Measurements from ENCODE around the gene MS4A18. TPM values are rescaled to one million over a fixed set of nuclear protein-coding genes. Genes with fewer than 3 reads are reported as not detected.

MS4A18 gene
- total RNA-seq, 1 experiment from 2014 or later: not detected

- intact Hi-C loops (cut with micrococcal nuclease): no loop called here
- no TSS peak for BruUV-seq (replicated peaks)
- ChIA-PET CTCF (interaction anchor here (1.2 kb wide), 1 partner anchor 48 kb away, joined by 5 read pairs; no protein-coding TSS in a partner anchor), POLR2A (no interaction called here)
- no peaks in the 10 kb centered on the region for H3K9me3 Mint-ChIP-seq (ENCODE audit: unreplicated experiment)
- no peak overlapping the region for H3K27ac Mint-ChIP-seq (ENCODE audit: low read depth, unreplicated experiment)
- H3K27me3 Mint-ChIP-seq (ENCODE audit: insufficient read depth, unreplicated experiment): no peaks in the 10 kb centered on the region
- DNase-seq (ENCODE audit: unreplicated experiment): no peak
- no peaks in the 10 kb centered on the region for H3K36me3 Mint-ChIP-seq (ENCODE audit: insufficient read depth, unreplicated experiment)
- peaks cover 3% of the 10 kb centered on the region for H3K4me1 Mint-ChIP-seq (ENCODE audit: insufficient read depth, unreplicated experiment)
- H3K4me3 Mint-ChIP-seq (ENCODE audit: unreplicated experiment): no peak overlapping the region
- no peak for TF ChIP-seq CTCF (IDR thresholded peaks at IDR 0.05; ENCODE audit: unreplicated experiment)
Observed at GRCh38 chr11:60782393-60783140, 58.0 kb downstream of the MS4A18 start.

GRCh38 chr11:60783141-60783484 is 58.6 kb downstream of the MS4A18 start:
- intact Hi-C loops (cut with micrococcal nuclease): no loop called here
- CTCF ChIA-PET: interaction anchor here (0.6 to 1.2 kb wide), 2 partner anchors 47 to 404 kb away, joined by 4 to 5 read pairs; no protein-coding TSS in a partner anchor
- Mint-ChIP-seq H3K4me1 (ENCODE audit: insufficient read depth, unreplicated experiment) (no peaks in the 10 kb centered on the region), H3K36me3 (ENCODE audit: insufficient read depth, unreplicated experiment) (no peaks in the 10 kb centered on the region), H3K4me3 (ENCODE audit: unreplicated experiment) (no peak overlapping the region), H3K27me3 (ENCODE audit: insufficient read depth, unreplicated experiment) (no peaks in the 10 kb centered on the region), H3K27ac (ENCODE audit: low read depth, unreplicated experiment) (no peak overlapping the region), H3K9me3 (ENCODE audit: unreplicated experiment) (no peaks in the 10 kb centered on the region)
- no TSS peak for BruUV-seq (replicated peaks)
- TF ChIP-seq CTCF (IDR thresholded peaks at IDR 0.05; ENCODE audit: unreplicated experiment): no peak
- DNase-seq (ENCODE audit: unreplicated experiment): no peak
- POLR2A ChIA-PET: no interaction called here

- BruUV-seq (replicated peaks): no TSS peak
- ChIA-PET POLR2A (no interaction called here), CTCF (interaction anchor here (0.6 to 1.5 kb wide), 3 partner anchors 8 to 421 kb away, joined by 4 to 7 read pairs (median 4); no protein-coding TSS in a partner anchor)
- Mint-ChIP-seq H3K4me3 (ENCODE audit: unreplicated experiment) (no peak overlapping the region), H3K36me3 (ENCODE audit: insufficient read depth, unreplicated experiment) (no peaks in the 10 kb centered on the region), H3K27me3 (ENCODE audit: insufficient read depth, unreplicated experiment) (no peaks in the 10 kb centered on the region), H3K4me1 (ENCODE audit: insufficient read depth, unreplicated experiment) (no peaks in the 10 kb centered on the region), H3K9me3 (ENCODE audit: unreplicated experiment) (no peaks in the 10 kb centered on the region), H3K27ac (ENCODE audit: low read depth, unreplicated experiment) (no peak overlapping the region)
- no peak for DNase-seq (ENCODE audit: unreplicated experiment)
- intact Hi-C loops (cut with micrococcal nuclease): no loop called here
- no peak for TF ChIP-seq CTCF (IDR thresholded peaks at IDR 0.05; ENCODE audit: unreplicated experiment)
Observed at GRCh38 chr11:60783911-60784310, 59.4 kb downstream of the MS4A18 start.

- no peaks in the 10 kb centered on the region for H3K36me3 Mint-ChIP-seq (ENCODE audit: insufficient read depth, unreplicated experiment)
- H3K27ac Mint-ChIP-seq (ENCODE audit: low read depth, unreplicated experiment): no peak within 1 kb of the TSS
- H3K9me3 Mint-ChIP-seq (ENCODE audit: unreplicated experiment): no peaks in the 10 kb centered on the region
- CTCF ChIA-PET: interaction anchor here (0.9 to 1.2 kb wide), 3 partner anchors 10 to 422 kb away, joined by 3 to 4 read pairs (median 4); no protein-coding TSS in a partner anchor
- H3K4me3 Mint-ChIP-seq (ENCODE audit: unreplicated experiment): no peak within 1 kb of the TSS
- no peaks in the 10 kb centered on the region for H3K27me3 Mint-ChIP-seq (ENCODE audit: insufficient read depth, unreplicated experiment)
- BruUV-seq (replicated peaks): no TSS peak
- DNase-seq (ENCODE audit: unreplicated experiment): no peak
- POLR2A ChIA-PET: no interaction called here
- intact Hi-C loops (cut with micrococcal nuclease): no loop called here
- no peaks in the 10 kb centered on the region for H3K4me1 Mint-ChIP-seq (ENCODE audit: insufficient read depth, unreplicated experiment)
- no peak for TF ChIP-seq CTCF (IDR thresholded peaks at IDR 0.05; ENCODE audit: unreplicated experiment)
Observed at GRCh38 chr11:60785136-60785535, 60.6 kb downstream of the MS4A18 start, which contains the start of gene MS4A10. TSS of gene MS4A10 (plus strand) at chr11:60785333. CDS start at chr11:60790336, 5,003 bp downstream.

Measured in MCF 10A (cell line).